ENCODE measurements around the gene HNRNPDL.

HNRNPDL gene

DNA sequence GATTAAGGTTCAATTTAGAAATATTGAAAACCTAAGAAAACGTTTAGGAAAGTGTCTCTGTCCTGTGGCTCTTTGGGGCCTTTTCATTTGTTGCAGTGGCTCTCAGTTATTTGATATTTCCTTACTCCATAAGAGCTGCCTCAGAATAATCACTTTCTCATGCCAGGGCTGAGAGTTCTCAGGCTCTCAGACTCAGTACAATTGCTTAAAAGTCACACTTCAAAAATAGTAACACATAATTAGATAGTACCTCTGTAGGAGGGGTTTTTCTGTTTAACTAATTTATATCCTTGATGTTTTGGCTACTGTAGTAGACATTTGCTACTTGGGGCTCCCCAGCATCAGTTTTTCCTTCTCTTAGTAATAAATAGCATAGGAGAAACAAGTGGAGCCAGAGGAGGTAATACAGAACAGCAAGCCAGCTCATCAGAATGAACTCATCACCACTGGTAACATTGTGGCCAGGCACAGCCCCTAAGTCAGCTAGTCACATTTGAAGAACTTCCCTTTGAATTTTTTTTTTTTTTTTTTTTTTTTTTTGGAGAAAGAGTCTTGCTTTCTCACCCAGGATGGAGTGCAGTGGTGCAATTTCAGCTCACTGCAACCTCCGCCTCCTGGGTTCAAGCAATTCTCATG lies 48.5 kb downstream of the HNRNPDL start:
- no peak for DNase-seq

DNA sequence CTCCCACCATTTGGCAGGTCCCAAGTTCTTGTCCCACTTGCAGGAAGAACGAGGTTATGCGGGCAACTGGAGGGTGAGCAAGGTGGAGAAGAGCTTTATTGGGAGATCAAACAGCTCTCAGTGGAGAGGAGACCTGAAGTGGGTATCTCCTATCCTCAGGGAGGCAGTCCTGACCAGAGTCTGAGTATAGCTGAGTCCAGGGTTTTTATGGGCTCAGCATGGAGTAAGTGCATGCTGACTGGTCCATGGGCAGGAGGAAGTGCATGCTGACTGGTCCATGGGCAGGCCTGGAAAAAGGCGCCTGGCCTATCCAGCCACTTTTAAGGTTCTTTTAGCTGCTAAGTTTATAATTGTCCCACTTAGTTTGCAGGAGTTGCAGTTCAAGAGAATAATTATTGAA lies 49.0 kb downstream of the HNRNPDL start:
- DNase-seq, result no peak

DNA sequence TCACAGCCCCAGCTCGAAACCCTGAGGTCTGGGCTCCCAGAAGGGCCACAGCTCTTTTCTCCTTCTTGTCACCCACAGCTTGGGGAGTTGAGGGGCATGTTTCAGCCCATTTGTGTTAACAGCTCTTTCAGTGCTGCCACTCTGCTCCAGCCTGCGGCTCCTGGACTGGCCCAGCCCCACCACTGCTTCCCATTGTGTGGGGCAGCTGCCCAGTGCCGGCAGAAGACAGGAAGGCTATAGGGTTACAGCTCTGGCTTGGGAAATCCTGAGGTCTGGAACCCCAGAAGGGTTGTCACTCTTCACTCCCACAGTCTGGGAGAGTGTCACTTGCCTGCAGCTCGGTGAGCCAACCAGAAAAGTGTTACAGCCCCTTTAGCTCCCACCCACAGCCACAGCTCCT lies 49.4 kb downstream of the HNRNPDL start:
- no peak for DNase-seq

DNA sequence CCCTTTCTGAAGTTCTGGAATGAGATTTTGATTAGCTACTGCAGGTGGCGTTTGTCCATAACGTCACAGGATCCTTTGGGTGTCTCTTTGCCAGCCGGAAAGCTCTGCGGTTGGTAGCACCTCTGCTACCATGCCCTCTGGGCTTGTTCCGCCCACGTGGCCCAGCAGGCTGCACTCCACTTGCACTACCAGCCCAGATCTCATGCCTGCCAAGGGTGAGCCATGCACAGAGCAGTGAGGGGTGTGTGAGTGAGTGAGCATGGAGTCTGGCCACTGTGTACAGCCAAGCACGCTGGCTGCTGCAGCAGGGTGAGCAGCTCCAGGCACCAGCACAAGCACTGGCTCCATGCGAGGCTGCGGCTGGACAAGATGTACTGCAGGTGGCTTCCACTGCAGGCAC lies 49.9 kb downstream of the HNRNPDL start:
- DNase-seq, result no peak

DNA sequence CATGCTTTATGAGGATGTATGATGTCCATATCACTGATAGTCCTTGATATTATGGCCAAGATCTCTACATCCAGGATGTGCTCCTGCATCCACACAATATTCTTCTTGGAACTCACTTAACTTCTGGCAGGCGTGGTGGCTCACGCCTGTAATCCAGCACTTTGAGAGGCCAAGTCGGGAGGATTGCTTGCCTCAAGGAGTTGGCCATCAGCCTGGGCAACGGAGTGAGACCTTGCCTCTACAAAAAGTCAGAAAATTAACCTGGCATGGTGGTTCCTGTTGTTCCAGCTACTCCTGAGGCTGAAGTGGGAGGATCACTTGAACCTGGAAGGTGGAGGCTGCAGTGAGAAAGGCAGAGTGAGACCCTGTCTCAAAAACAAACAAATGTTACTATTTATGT lies 54.2 kb downstream of the HNRNPDL start:
- DNase-seq, result no peak

GRCh38 chr4:82373816-82374625 lies 56.2 kb downstream of the HNRNPDL start, which contains the start of gene HNRNPD:
HNRNPD (minus strand) TSS chr4:82373991; CDS start chr4:82373678, 313 bp downstream.
- DNase-seq, result peak; percentile 97

- DNase-seq, result no peak
These were observed 56.8 kb downstream of the HNRNPDL start for GRCh38 chr4:82373486-82373815.
